GM12874 (cell line): ENCODE data around the gene SORL1.

Experiments used
- CTCF ChIP-seq: IDR thresholded peaks from 2 replicates; pipeline ENCODE4 v1.5.1; 2011; ENCODE audit warnings: low read depth, mild to moderate bottlenecking, control low read depth, low read length, moderate library complexity; ENCODE audit not compliant: insufficient read depth

The SORL1 gene

GRCh38 chr11:121435132-121435531 lies 17.0 kb upstream of the SORL1 start:
- TF ChIP-seq CTCF, result no peak

- no peak for TF ChIP-seq CTCF
Observed at GRCh38 chr11:121435551-121436511, 16.3 kb upstream of the SORL1 start.

- TF ChIP-seq CTCF, result no peak
Observed at GRCh38 chr11:121437018-121437685, 15.0 kb upstream of the SORL1 start.

GRCh38 chr11:121437686-121438078 lies 14.4 kb upstream of the SORL1 start:
- no peak for TF ChIP-seq CTCF

GRCh38 chr11:121439337-121439736 lies 12.8 kb upstream of the SORL1 start:
- no peak for TF ChIP-seq CTCF

GRCh38 chr11:121439759-121440158 lies 12.4 kb upstream of the SORL1 start:
- TF ChIP-seq CTCF, result no peak

GRCh38 chr11:121441521-121441920 lies 10.6 kb upstream of the SORL1 start:
- no peak for TF ChIP-seq CTCF
